Lower leg skin (tissue), 4 donors: ENCODE data around the gene HDAC4. TPM values are rescaled to one million over a fixed set of nuclear protein-coding genes. Genes with fewer than 3 reads are reported as not detected.

Source experiments
- DNase-seq, 2 donors: peaks; one replicate each; pipeline ENCODE4 v3.0.0-alpha.2; 2019; ENCODE audit warnings: low spot score in 2 of 2
- H3K4me3 ChIP-seq: fragments of 200-600 bp; sonication (generic); 2 replicates; pipeline ENCODE4 v1.5.1; 2017; ENCODE audit warnings: mild to moderate bottlenecking, low read depth; ENCODE audit not compliant: poor library complexity, severe bottlenecking
- CTCF ChIP-seq, 3 donors: fragments of 450-650 bp; IDR thresholded peaks; one replicate each; pipeline ENCODE4 v1.5.1; 2016; ENCODE audit warnings: antibody characterized with exemption in 3 of 3, mild to moderate bottlenecking in 3 of 3, moderate library complexity in 2 of 3
- POLR2A ChIP-seq, 2 donors: fragments of 450-650 bp; IDR thresholded peaks; one replicate each; pipeline ENCODE4 v1.6.1; 2016 to 2017; ENCODE audit warnings: antibody characterized with exemption in 2 of 2, mild to moderate bottlenecking in 1 of 2, moderate library complexity in 1 of 2
- WGBS, 2 donors: methylation state at CpG; one replicate each; pipeline ENCODE4 v1.1.5; 2018; 5-methylcytosine and 5-hydroxymethylcytosine counted together
- intact Hi-C: fragments of 100-400 bp; cut with DNase I; formaldehyde crosslinking; loops from one replicate; pipeline ENCODE4 v1.15.0; 2023; ENCODE audit warnings: low total_unique reads
- total RNA-seq, 4 donors: library from RNA; depleted of rRNA; stranded (reverse); fragments of >200 nt; gene quantifications; one replicate each; pipeline ENCODE4 v1.1.0, GENCODE V29; 2016

The HDAC4 gene
- total RNA-seq, 4 donors from 2014 or later: 27.4 to 85.5 (median 57.9) TPM

- H3K4me3 ChIP-seq: no peak overlapping the region
- peak in 1 of 2 donors; percentile 75 for DNase-seq
- 72 to 76% methylated on average over 8 of the region's 8 CpGs for WGBS, 2 donors
- no peak for TF ChIP-seq CTCF (IDR thresholded peaks at IDR 0.05)
- TF ChIP-seq POLR2A (IDR thresholded peaks at IDR 0.05): no peak
- intact Hi-C loops: no loop called here
These were observed 10.9 kb upstream of the HDAC4 start for GRCh38 chr2:239411549-239412319.

- no peak overlapping the region for H3K4me3 ChIP-seq
- intact Hi-C loops: no loop called here
- DNase-seq: no peak
- 90 to 95% methylated on average over 5 of the region's 5 CpGs for WGBS, 2 donors
- TF ChIP-seq POLR2A (IDR thresholded peaks at IDR 0.05): no peak
- TF ChIP-seq CTCF (IDR thresholded peaks at IDR 0.05): no peak
These were observed 10.3 kb upstream of the HDAC4 start for GRCh38 chr2:239411117-239411516.

GRCh38 chr2:239409976-239410375 lies 9.2 kb upstream of the HDAC4 start:
- intact Hi-C loops: no loop called here
- 86 to 87% methylated on average over 6 of the region's 6 CpGs for WGBS, 2 donors
- TF ChIP-seq CTCF (IDR thresholded peaks at IDR 0.05): no peak
- peak in 1 of 2 donors; percentile 52 for DNase-seq
- H3K4me3 ChIP-seq: no peak overlapping the region

- TF ChIP-seq CTCF (IDR thresholded peaks at IDR 0.05): no peak
- no peak for TF ChIP-seq POLR2A (IDR thresholded peaks at IDR 0.05)
- no peak overlapping the region for H3K4me3 ChIP-seq
- DNase-seq: peak in 1 of 2 donors; percentile 64
- intact Hi-C loops: no loop called here
- WGBS, 2 donors: 65 to 86% methylated on average over 13 of the region's 13 CpGs
These were observed 6.3 kb upstream of the HDAC4 start for GRCh38 chr2:239407112-239407511.

- TF ChIP-seq CTCF (IDR thresholded peaks at IDR 0.05): no peak
- TF ChIP-seq POLR2A (IDR thresholded peaks at IDR 0.05): no peak
- DNase-seq: peak in 1 of 2 donors; percentile 77
- intact Hi-C loops: no loop called here
- WGBS, 2 donors: 96 to 98% methylated on average over 11 of the region's 11 CpGs
- H3K4me3 ChIP-seq: no peak overlapping the region
These were observed 5.6 kb upstream of the HDAC4 start for GRCh38 chr2:239406316-239406995.
